NCI-H82 treated with DMSO at 0.1 percent for 48 hours (cell line): Measurements from ENCODE around the gene COX6A2.
"Not testable (repeated sequence)": the region's sequence is repeated elsewhere in the genome, so short reads cannot be mapped to it uniquely, and the experiment has no call there.

Experiments
- DNase-seq: peaks from one replicate; lab custom pipeline; 2025; ENCODE audit not compliant: unreplicated experiment; lab: John Stamatoyannopoulos, UW

COX6A2 gene

GRCh38 chr16:31461921-31462804 is 34.0 kb upstream of the COX6A2 start:
- DNase-seq: no peak

DNA sequence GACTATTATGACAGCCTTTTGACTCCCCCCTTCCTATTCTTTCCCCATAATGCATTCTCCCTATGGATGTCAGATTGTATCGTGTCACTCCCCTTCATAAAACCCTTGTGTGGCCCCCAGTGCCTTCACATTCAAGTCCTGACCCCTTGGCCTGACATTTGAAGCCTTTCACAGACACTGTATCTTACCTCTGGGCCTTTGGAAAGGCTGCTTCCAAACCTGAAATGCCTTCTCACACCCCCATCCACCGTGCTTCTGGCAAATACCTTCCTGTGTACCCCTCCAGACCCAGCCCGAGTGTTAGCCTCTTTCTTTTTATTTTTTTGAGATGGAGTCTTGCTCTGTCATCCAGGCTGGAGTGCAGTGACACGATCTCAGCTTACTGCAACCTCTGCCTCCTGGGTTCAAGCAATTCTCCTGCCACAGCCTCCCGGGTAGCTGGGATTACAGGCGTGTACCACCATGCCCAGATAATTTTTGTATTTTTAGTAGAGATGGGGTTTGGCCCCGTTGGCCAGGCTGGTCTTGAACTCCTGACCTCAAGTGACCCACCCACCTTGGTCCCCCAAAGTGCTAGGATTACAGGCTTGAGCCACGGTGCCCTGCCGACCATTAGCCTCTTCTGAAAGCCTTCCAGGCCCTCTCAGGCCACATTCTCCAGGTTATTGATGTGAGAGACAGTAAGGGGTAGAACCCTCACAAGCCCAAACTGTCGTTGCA is 33.2 kb upstream of the COX6A2 start:
- no peak for DNase-seq

GRCh38 chr16:31460582-31461002 is 32.4 kb upstream of the COX6A2 start:
- peak; percentile 5 for DNase-seq

DNA sequence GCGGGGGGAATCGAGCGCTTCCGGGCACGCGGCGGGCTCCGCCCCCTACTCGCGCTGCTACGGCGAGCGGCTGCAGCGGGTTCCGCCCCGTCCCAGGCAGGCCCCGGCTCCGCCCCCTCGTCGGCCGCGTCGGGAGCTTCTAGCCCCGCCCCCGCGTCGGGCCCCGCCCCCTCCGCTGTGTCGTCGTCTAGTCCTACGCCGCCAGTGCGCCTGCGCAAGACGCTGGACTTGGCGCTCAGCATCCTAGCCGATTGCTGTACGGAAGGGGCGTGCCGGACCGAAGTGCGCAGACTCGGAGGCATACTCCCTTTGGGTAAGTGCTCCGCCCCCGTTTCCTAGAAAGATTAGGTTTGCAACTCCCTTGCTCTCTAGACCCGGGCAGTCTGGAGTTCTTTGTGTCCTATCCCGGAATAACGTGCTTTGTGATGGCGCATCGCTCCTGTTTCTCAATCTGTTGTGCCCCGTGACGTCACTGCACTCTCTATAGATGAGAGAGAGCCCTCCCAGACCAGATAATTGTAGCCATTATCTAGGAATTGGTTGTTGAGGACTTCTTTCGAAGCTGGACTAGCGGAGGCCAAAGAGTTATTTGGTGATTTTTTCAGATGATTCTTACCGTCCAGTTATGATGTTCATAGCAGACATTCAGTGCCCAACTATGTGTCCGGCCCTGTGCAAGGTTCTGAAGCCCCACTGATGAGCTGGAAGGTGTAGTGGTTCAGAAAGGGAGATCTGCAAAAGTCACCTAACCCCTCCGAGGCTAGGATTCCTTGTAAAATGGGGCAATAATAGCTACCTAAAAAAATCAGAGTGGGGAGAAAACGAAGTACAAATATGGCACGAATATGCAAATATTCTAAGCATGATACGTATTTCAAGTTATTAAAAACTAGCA is 31.8 kb upstream of the COX6A2 start:
- peak; percentile 96 for DNase-seq

DNA sequence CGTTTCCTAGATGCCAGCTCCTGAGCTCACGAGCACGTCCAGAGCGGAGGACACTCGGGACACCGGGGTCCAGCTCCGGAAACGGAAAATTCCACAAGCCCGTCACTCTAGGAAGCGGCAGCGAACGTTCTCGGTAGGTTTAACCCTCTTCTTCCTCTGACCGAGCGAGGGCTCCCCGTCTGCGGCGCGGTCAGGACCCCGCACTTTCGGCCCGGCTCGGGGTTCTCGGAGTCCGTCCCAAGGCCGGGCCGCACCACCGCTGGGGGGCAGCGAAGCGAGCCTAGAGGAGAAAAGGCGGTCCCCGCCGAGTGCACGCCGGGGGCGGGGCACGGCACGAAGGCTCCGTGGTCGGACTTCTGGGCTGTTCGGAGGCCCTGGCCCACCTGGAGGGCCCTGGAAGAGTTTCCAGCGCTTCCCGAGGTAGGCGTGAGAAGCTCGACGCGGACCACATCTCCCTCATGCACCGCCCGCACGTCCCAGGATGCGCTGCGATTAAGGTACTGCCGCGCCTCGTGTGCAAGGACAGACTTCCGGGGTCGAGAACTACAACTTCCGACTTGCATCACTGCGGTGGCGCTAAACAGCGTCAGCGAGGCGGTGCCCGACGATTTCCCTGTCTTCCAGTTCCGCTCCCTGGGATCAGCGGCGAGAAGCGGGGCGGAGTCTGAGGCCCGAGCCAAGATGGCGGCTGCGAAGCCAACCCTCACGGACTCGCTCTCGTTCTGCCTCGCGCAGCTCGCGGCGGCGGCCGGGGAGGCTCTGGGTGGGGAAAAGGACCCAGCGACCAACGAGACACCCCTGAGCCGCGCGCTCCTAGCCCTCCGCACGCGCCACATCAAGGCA is 30.9 kb upstream of the COX6A2 start, which contains the start of gene ARMC5:
ARMC5 (plus strand) TSS at position 658 of the 843 bp plus-strand sequence; CDS start at position 682, 24 bp downstream.
- DNase-seq: peak; percentile 88

DNA sequence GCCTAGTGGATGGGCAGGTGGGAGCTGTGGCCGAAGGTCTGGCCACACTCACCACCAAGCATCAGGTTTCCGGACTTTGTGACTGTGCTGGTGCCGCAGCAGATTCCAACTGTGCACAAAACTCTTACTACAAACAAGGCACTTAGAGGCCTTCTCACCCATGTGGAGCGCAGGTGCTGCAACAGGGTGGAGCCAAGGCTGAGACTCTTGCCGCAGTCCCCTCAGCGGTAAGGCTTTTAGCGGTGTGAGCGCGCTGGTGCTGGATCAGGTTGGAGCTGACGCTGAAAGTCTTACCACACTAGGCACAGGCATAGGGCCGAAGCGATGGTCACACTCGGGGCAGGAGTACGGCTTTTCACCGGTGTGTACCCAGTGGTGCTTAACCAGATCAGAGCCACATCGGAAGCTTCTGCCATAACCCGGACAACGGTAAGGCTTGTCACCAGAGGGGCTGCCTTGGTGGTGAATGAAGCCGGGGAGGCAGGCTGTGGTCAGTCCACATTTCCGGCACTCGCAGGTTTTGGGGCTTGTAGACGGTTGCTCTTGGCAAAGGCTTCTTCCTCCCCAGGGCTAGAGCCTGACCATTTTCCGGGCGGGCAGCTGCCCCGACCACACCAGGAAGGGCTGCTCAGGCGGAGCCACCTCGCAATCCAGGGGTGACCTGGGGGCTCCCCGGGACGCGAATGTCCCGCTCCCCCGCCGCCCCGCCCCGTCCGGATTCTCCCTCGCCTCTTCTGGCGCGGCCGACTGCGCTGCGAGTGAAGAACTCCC is 30.1 kb upstream of the COX6A2 start:
- DNase-seq: no peak

- no peak for DNase-seq
These were observed 28.8 kb upstream of the COX6A2 start for GRCh38 chr16:31456988-31457360.

- no peak for DNase-seq
These were observed 27.6 kb upstream of the COX6A2 start for GRCh38 chr16:31455601-31456314.

DNA sequence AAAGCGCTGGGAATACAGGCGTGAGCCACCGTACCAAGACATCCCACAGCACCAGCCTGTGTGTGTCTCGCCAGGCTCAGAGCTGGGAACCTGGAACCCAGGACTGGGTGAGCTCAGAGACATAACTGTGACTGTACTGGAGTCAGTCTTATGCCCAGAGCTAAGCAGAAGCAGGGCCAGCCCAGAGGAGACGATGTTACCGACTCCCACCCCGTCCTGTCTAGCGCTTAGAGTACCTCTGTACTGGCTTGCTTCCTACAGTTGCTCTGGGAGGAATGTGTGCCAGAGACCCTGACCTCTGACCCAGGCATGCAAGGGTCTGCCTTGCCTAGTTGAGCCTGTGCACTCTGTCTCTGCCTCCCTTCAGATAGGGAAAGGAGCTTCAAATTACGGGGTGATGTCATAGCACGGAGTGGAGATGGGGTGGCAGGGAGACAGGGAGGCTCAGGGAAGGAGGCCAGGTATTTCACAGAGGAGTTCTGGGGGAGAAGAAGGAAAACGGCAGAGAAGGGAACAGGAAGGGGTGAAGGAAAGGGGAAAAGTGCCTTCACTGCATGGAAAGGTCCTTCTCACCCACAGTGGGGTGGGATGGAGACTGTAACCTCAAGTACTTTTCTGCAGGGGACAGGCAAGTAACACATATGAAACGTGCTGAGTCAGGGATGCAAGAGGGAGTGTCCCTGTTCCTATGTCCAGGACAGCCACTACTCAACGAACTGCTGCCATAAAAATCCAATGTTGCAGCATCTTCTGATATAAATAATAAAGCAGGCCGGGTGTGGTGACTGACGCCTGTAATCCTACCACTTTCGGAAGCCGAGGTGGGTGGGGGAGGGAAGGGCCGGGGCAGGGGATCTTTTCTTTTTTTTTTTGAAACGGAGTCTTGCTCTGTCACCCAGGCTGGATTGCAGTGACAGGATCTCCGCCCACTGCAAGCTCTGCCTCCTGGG is 25.4 kb upstream of the COX6A2 start:
- no peak for DNase-seq

- no peak for DNase-seq
These were observed 24.5 kb upstream of the COX6A2 start for GRCh38 chr16:31452631-31453106.

- peak; percentile 52 for DNase-seq
These were observed 23.7 kb upstream of the COX6A2 start for GRCh38 chr16:31451681-31452351.

GRCh38 chr16:31451201-31451600 is 23.0 kb upstream of the COX6A2 start:
- DNase-seq: no peak

DNA sequence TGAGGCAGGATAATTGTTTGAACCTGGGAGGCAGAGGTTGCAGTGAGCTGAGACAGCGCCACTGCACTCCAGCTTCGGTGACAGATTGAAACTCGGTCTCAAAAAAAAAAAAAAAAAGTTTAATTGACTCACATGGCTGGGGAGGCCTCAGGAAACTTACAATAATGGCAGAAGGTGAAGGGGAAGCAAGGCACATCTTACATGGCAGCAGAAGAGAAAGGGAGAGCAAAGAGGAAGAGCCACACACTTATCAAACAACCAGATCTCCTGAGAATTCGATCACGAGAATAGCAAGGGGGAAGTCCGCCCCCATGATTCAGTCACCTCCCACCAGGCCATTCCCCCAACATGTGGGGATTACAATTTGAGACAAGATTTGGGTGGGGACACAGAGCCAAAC is 17.8 kb upstream of the COX6A2 start:
- not testable (repeated sequence) for DNase-seq

GRCh38 chr16:31441956-31442355 is 13.8 kb upstream of the COX6A2 start:
- no peak for DNase-seq

- no peak for DNase-seq
These were observed 12.5 kb upstream of the COX6A2 start for GRCh38 chr16:31440516-31441184.

DNA sequence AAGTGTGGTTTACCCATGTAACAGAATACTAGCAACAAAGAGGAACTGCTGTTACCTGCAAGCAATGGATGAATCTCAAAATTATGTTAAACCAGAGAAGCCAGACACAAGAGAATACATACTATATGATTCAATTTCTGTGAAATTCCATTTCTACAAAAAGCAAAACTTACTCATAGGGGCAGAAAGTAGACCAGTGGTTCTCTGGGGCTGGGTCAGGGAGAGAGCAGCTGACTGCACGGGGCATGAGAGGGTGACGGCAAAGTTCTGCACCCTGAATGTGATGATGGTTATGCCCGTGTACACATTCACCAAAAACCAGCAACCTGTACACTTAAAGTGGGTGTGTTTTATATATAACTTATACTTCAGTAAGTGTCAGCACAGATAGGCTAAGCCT is 11.4 kb upstream of the COX6A2 start:
- no peak for DNase-seq
